Upper lobe of left lung (tissue), 4 donors: Measurements from ENCODE around the gene PAK2.

Source experiments
- POLR2A ChIP-seq, 4 donors: fragments of 450-650 bp; IDR thresholded peaks; one replicate each; pipeline ENCODE4 v1.5.1; 2016 to 2017; ENCODE audit warnings: antibody characterized with exemption in 4 of 4, mild to moderate bottlenecking in 2 of 4
- POLR2AphosphoS5 ChIP-seq, 2 donors: sonication (generic); formaldehyde crosslinking; IDR thresholded peaks; one replicate each; pipeline ENCODE4 v1.5.1; 2017; ENCODE audit warnings: antibody characterized with exemption in 2 of 2
- TF ChIP-seq, protein P1 (sequence below), 6 experiments: fragments of 450-650 bp in 4 of 6; fragments of 200-600 bp in 2 of 6; sonication (generic) in 2 of 6; IDR thresholded peaks; one replicate each; pipeline ENCODE4 v1.5.1; 2016 to 2019; ENCODE audit warnings: antibody characterized with exemption in 6 of 6

DNA sequence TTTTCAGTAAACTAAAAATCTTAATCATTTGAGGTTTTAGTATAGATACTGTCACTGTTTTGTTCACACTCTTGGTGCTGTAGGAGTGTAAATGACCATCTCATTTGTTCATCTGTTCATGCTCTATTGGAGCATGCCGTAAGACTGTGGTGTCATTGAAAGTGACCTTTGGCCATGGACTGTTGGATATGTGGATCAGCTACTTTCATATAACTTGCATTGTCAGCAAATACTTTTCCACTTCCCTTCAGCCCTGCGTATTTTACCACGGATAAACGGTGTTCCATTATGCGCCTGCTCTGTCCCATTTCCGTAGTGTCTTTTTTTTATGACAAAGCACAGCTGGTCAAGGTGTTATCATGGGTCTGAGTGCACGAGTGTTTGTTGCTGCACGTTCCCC, 95.4 kb downstream of the PAK2 start:
- TF ChIP-seq, protein P1, sequence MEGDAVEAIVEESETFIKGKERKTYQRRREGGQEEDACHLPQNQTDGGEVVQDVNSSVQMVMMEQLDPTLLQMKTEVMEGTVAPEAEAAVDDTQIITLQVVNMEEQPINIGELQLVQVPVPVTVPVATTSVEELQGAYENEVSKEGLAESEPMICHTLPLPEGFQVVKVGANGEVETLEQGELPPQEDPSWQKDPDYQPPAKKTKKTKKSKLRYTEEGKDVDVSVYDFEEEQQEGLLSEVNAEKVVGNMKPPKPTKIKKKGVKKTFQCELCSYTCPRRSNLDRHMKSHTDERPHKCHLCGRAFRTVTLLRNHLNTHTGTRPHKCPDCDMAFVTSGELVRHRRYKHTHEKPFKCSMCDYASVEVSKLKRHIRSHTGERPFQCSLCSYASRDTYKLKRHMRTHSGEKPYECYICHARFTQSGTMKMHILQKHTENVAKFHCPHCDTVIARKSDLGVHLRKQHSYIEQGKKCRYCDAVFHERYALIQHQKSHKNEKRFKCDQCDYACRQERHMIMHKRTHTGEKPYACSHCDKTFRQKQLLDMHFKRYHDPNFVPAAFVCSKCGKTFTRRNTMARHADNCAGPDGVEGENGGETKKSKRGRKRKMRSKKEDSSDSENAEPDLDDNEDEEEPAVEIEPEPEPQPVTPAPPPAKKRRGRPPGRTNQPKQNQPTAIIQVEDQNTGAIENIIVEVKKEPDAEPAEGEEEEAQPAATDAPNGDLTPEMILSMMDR (IDR thresholded peaks at IDR 0.05): no peak
- TF ChIP-seq POLR2A (IDR thresholded peaks at IDR 0.05): no peak
- no peak for TF ChIP-seq POLR2AphosphoS5 (IDR thresholded peaks at IDR 0.05)
